Endothelial cell (in vitro differentiated cells): Measurements from ENCODE around the gene CDC42BPA. TPM values are rescaled to one million over a fixed set of nuclear protein-coding genes. Genes with fewer than 3 reads are reported as not detected.

Source experiments
- DNase-seq: peaks from one replicate; pipeline ENCODE4 v3.0.0; 2021; ENCODE audit warnings: low spot score
- H3K27ac Mint-ChIP-seq: one replicate; pipeline ENCODE4 v1.8.0; 2021; ENCODE audit warnings: mixed read lengths, inconsistent platforms; ENCODE audit not compliant: unreplicated experiment
- H3K27me3 Mint-ChIP-seq: one replicate; pipeline ENCODE4 v1.8.0; 2021; ENCODE audit warnings: mild to moderate bottlenecking, moderate library complexity, mixed read lengths, inconsistent platforms; ENCODE audit not compliant: unreplicated experiment
- H3K36me3 Mint-ChIP-seq: one replicate; pipeline ENCODE4 v1.8.0; 2021; ENCODE audit warnings: mild to moderate bottlenecking, low read depth, mixed read lengths, inconsistent platforms; ENCODE audit not compliant: unreplicated experiment
- H3K4me1 Mint-ChIP-seq: one replicate; pipeline ENCODE4 v1.8.0; 2021; ENCODE audit warnings: mild to moderate bottlenecking, mixed read lengths, inconsistent platforms; ENCODE audit not compliant: unreplicated experiment
- H3K4me3 Mint-ChIP-seq: one replicate; pipeline ENCODE4 v1.8.0; 2021; ENCODE audit warnings: mild to moderate bottlenecking, mixed read lengths, inconsistent platforms; ENCODE audit not compliant: unreplicated experiment
- H3K9me3 Mint-ChIP-seq: one replicate; pipeline ENCODE4 v1.8.0; 2021; ENCODE audit warnings: mixed read lengths, inconsistent platforms; ENCODE audit not compliant: unreplicated experiment
- CTCF ChIP-seq: fragments of 200-600 bp; sonication (generic); IDR thresholded peaks from one replicate; pipeline ENCODE4 v1.5.0; 2021; ENCODE audit warnings: antibody characterized with exemption; ENCODE audit not compliant: unreplicated experiment
- total RNA-seq: library from RNA; stranded (reverse); fragmentation: NEBNext Ultra II Directional; extraction: Animal tissue kit (Norgen Biotek cat#: 25700); gene quantifications from one replicate; pipeline ENCODE4 v1.2.1, GENCODE V29; 2021; ENCODE audit not compliant: unreplicated experiment

Gene CDC42BPA
- total RNA-seq, 1 donor from 2014 or later: 41.4 TPM

DNA sequence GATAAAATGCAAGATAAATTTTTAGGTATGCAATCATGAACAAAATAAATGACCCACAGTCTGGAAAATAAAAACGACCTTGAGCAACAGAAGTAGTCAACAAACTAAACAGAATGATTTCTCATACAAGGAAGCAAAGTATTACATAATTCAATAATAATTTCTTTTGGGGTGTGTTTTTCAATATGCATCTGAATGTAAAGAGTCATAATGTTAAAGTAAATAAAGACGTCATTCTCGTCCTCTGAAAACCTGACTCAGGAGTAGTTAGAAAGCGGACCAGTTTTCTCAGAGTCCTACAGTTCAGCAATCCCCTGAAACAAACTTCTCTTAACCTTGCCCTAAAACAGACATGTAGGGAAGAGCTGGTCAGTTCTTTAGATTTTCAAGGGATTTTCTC, 18.6 kb downstream of the CDC42BPA start:
- H3K36me3 Mint-ChIP-seq: no peaks in the 10 kb centered on the region
- no peak for TF ChIP-seq CTCF
- DNase-seq: no peak
- H3K9me3 Mint-ChIP-seq: no peaks in the 10 kb centered on the region
- H3K27ac Mint-ChIP-seq: peak overlapping the region; percentile 64
- no peak overlapping the region for H3K4me3 Mint-ChIP-seq
- H3K27me3 Mint-ChIP-seq: no peaks in the 10 kb centered on the region
- H3K4me1 Mint-ChIP-seq: peaks cover 12% of the 10 kb centered on the region

DNA sequence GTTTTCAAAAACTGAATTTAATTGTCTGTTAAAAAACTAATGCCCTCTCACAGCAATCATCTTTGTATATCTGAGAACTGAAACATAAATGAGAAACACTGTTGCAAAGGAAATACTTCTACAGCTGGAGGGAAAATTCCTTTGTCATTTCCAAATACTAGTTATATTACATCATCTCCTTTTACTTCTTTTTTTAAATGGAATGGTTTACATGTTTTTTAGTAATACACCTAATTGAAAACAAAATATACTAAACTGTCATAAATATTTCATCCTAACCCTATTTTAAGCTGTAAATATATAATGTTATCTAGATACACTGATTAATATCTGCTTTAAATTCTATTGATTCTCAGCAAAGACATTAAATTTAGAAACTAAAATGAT, 19.1 kb downstream of the CDC42BPA start:
- H3K9me3 Mint-ChIP-seq: no peaks in the 10 kb centered on the region

GRCh38 chr1:227298512-227299240, 19.6 kb downstream of the CDC42BPA start:
- peaks cover 12% of the 10 kb centered on the region for H3K4me1 Mint-ChIP-seq
- no peaks in the 10 kb centered on the region for H3K9me3 Mint-ChIP-seq
- H3K36me3 Mint-ChIP-seq: no peaks in the 10 kb centered on the region
- no peak overlapping the region for H3K4me3 Mint-ChIP-seq
- peak overlapping the region; percentile 55 for H3K27ac Mint-ChIP-seq
- H3K27me3 Mint-ChIP-seq: no peaks in the 10 kb centered on the region
- DNase-seq: no peak
- TF ChIP-seq CTCF: no peak

More for the DNA sequence above, 19.1 kb downstream of the CDC42BPA start:
- no peaks in the 10 kb centered on the region for H3K36me3 Mint-ChIP-seq
- no peak overlapping the region for H3K4me3 Mint-ChIP-seq
- TF ChIP-seq CTCF: no peak
- no peak for DNase-seq
- no peaks in the 10 kb centered on the region for H3K27me3 Mint-ChIP-seq
- H3K27ac Mint-ChIP-seq: peak overlapping the region; percentile 55
- H3K4me1 Mint-ChIP-seq: peaks cover 12% of the 10 kb centered on the region

DNA sequence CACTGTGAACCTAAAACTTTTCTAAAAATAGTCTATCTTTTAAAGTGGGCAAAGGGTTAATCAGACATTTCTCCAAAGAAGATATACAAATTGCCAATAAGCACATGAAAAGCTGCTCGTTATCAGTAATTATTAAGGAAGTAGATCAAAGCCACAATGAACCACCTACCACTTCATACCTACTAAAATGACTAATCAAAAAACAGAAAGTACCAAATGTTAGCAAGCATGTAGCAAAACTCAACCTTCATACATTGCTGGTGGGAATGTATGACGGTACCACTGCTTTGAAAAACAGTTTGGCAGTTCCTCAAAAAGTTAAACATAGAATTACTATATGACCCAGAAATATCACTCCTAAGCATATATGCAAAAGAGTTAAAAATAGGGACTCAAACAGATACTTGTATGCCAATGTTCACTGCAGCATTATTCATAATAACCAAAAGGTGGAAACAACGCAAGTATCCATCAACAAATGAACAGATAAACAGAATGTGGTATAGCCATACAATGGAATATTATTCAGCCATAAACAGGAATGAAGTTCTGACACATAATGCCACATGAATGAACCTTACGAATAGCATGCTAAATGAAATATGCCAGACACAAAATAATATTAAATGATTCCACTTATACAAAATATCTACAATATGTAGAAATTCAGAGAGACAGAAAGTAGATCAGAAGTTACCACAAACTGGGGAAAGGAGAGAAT, 21.1 kb downstream of the CDC42BPA start:
- Mint-ChIP-seq H3K4me1 (peaks cover 6% of the 10 kb centered on the region), H3K36me3 (no peaks in the 10 kb centered on the region), H3K27me3 (no peaks in the 10 kb centered on the region), H3K9me3 (no peaks in the 10 kb centered on the region), H3K27ac (no peak overlapping the region), H3K4me3 (no peak overlapping the region)
- TF ChIP-seq CTCF: no peak
- no peak for DNase-seq

DNA sequence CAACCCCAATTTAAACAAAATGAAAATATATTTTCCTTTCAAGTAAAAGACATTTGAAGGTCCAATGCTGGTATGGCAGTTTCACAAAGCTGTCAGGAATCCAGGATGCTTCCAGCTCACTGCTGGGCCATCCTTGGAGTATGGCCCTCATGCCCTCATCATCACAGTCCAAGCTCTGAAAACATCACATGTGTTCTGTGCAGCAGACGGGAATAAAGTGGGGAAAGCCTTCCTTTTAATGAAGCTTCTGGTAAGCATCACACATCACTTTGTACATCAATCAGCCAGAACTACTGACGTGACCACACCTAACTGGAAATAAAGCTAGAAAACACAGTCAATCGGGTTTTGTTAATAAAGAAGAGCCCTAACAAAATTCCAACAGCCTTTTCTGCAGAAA, 22.7 kb downstream of the CDC42BPA start:
- no peak overlapping the region for H3K4me3 Mint-ChIP-seq
- no peak for TF ChIP-seq CTCF
- H3K9me3 Mint-ChIP-seq: no peaks in the 10 kb centered on the region
- no peak for DNase-seq
- H3K27ac Mint-ChIP-seq: no peak overlapping the region
- no peaks in the 10 kb centered on the region for H3K27me3 Mint-ChIP-seq
- no peaks in the 10 kb centered on the region for H3K4me1 Mint-ChIP-seq
- no peaks in the 10 kb centered on the region for H3K36me3 Mint-ChIP-seq
